RWPE1 (cell line): ENCODE results near the gene SNX6.

ENCODE experiments used
- CTCF ChIA-PET: fragments of 350-600 bp; sonication (Branson Sonifier 250); formaldehyde crosslinking; extraction: SDS; loops from one replicate; lab custom pipeline; 2021; lab: Yijun Ruan, JAX
- POLR2A ChIA-PET: fragments of 400-600 bp; formaldehyde crosslinking; extraction: SDS; loops from one replicate; lab custom pipeline; 2020; ENCODE audit warnings: antibody characterized with exemption; ENCODE audit not compliant: low non-redundant PET; lab: Yijun Ruan, JAX
- DNase-seq: peaks from one replicate; pipeline ENCODE4 v3.0.0; 2012; ENCODE audit warnings: low spot score
- H3K27ac ChIP-seq: fragments of 450-650 bp; 2 replicates; pipeline ENCODE4 v1.5.1; 2017
- TF ChIP-seq, protein P1 (sequence below): fragments of 450-650 bp; conservative IDR thresholded peaks from 2 replicates; pipeline ENCODE4 v1.5.1; 2017; ENCODE audit warnings: low read depth, mild to moderate bottlenecking

Gene SNX6

DNA sequence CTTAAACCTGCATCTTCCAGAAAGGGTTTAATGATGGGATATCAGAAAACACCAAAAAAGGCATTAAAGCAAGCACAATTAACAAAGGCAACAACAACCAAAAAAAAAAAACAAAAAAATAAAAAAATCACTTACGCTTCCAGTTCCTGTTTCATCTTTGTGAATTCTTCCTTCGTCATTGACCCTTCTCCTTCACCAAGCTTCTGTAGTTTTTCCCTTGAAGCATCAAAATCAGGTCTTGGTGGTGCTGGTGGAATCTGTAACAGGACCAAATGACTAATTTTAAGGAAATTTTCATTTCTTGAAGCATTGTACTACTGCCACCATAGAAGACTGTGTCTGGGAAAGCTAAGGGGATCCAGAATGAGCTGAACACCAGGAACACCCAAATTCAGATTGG, 24.5 kb downstream of the SNX6 start:
- POLR2A ChIA-PET = no interaction called here
- no peak overlapping the region for H3K27ac ChIP-seq
- DNase-seq = no peak
- TF ChIP-seq, protein P1, sequence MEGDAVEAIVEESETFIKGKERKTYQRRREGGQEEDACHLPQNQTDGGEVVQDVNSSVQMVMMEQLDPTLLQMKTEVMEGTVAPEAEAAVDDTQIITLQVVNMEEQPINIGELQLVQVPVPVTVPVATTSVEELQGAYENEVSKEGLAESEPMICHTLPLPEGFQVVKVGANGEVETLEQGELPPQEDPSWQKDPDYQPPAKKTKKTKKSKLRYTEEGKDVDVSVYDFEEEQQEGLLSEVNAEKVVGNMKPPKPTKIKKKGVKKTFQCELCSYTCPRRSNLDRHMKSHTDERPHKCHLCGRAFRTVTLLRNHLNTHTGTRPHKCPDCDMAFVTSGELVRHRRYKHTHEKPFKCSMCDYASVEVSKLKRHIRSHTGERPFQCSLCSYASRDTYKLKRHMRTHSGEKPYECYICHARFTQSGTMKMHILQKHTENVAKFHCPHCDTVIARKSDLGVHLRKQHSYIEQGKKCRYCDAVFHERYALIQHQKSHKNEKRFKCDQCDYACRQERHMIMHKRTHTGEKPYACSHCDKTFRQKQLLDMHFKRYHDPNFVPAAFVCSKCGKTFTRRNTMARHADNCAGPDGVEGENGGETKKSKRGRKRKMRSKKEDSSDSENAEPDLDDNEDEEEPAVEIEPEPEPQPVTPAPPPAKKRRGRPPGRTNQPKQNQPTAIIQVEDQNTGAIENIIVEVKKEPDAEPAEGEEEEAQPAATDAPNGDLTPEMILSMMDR = no peak
- CTCF ChIA-PET = no interaction called here

DNA sequence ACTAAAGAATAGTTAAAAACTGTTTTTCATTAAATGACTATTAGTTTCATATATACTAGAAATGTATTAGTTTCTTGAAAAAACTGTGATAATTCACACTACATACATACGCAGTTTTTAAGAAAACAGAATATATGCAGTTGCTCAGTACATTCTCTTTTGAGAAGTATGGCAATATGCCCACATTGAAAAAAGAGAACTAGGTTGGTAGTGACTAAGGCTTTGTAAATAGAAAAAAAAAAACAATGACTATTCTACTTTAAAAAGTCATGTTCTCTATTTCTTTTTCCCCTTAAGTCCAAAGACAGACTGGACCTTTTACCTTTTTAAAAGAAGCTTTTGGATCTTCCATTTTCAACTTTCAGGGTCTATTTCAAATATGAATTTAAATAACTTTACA, 25.0 kb downstream of the SNX6 start:
- H3K27ac ChIP-seq = no peak overlapping the region
- CTCF ChIA-PET = no interaction called here
- no peak for DNase-seq
- TF ChIP-seq, protein P1 = no peak
- POLR2A ChIA-PET = no interaction called here

DNA sequence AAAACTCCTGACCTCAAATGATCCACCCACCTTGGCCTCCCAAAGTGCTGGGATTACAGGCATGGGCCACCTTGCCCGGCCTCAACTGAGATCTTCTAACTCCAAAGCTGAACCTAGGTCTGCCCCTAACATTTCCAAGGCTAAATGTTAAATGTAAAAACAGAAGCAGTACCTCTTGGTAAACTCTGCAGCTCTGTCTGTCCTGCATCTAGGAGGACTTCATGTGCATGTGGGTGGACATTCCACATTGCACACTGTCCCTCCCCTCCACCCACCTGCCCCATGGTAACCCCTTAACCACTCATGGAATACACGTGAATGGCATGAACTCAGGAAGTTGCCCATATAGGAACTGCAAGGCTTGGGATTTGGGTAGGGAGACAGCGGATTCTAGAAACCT, 33.1 kb downstream of the SNX6 start:
- TF ChIP-seq, protein P1 = no peak
- no peak for DNase-seq
- ChIA-PET POLR2A (interaction anchor here (0.7 kb wide), 1 partner anchor 19 kb away, joined by 4 read pairs; no protein-coding TSS in a partner anchor), CTCF (no interaction called here)
- no peak overlapping the region for H3K27ac ChIP-seq

DNA sequence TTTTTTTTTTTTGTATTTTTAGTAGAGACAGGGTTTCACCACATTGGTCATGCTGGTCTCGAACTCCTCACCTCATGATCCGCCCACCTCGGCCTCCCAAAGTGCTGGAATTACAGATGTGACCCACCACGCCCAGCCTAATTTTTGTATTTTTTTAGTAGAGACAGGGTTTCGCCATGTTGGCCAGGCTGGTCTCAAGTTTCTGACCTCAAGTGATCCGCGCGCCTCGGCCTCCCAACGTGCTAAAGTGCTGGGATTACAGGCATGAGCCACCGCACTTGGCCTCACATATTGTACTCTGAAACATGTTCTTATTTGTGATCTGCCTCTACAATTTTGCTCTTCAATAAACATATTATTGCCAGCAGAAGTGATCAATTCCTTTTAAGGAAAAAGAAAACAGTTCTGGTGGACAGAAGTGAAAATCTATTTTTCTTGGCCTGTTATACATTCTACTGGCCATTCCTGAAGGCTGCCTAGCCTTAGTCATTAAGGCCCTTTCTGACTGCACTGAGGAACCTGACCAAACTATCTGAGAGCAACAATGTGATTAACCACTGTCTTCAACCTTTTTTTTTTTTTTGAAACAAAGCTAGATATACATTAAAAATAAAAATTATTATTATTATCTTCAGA, 36.1 kb downstream of the SNX6 start:
- ChIA-PET CTCF (no interaction called here), POLR2A (no interaction called here)
- TF ChIP-seq, protein P1 = no peak
- no peak for DNase-seq
- no peak overlapping the region for H3K27ac ChIP-seq

DNA sequence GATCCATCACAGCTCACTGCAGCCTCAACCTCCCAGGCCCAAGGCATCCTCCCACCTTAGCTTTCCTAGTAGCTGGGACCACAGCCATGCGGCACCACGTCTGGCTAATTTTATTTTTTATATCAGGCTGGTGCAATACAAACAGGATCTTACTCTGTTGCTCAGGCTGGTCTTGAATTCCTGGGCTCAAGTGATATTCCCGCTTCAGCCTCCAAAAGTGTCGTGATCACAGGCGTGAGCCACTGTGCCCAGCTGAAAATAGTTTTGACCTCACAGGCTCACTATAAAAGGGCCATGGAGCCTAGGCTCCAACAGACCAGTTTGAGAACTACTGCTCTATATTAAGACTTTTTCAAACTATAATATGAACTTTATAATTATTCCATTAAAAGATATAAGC, 37.3 kb downstream of the SNX6 start:
- DNase-seq = no peak
- TF ChIP-seq, protein P1 = no peak
- no peak overlapping the region for H3K27ac ChIP-seq
- POLR2A ChIA-PET = no interaction called here
- CTCF ChIA-PET = interaction anchor here (0.8 kb wide), 1 partner anchor 9 kb away, joined by 6 read pairs; no protein-coding TSS in a partner anchor

DNA sequence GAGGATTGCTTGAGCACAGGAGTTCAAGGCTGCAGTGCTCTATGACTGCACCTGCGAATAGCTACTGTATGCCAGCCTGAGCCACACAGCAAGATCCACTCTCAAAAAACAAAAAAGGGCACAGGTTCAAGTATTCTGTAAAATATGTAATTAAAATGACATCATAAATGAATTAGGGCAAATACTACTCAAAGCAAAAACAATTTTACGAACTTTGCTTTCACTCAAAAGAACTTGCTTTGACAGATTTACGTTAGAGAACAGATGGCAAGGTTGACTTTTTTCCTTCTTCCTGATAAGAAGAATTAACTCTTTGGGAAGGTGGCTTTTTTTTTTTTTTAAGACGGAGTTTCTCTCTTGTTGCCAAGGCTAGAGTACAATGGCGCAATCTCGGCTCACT, 46.4 kb downstream of the SNX6 start:
- TF ChIP-seq, protein P1 = no peak
- H3K27ac ChIP-seq = no peak overlapping the region
- ChIA-PET POLR2A (no interaction called here), CTCF (interaction anchor here (0.6 to 1.2 kb wide), 2 partner anchors 9 to 32 kb away, joined by 5 to 6 read pairs; no protein-coding TSS in a partner anchor)
- no peak for DNase-seq
